CD4-positive, alpha-beta T cell treated with Interleukin-4 for 1 hour (primary cell): ENCODE results near the gene CCSER2.
"Not testable (repeated sequence)": the region's sequence is repeated elsewhere in the genome, so short reads cannot be mapped to it uniquely, and the experiment has no call there.

Experiments used
- DNase-seq, 2 donors: peaks; one replicate each; pipeline ENCODE4 v3.0.0-alpha.2; 2020 to 2022

The CCSER2 gene

DNA sequence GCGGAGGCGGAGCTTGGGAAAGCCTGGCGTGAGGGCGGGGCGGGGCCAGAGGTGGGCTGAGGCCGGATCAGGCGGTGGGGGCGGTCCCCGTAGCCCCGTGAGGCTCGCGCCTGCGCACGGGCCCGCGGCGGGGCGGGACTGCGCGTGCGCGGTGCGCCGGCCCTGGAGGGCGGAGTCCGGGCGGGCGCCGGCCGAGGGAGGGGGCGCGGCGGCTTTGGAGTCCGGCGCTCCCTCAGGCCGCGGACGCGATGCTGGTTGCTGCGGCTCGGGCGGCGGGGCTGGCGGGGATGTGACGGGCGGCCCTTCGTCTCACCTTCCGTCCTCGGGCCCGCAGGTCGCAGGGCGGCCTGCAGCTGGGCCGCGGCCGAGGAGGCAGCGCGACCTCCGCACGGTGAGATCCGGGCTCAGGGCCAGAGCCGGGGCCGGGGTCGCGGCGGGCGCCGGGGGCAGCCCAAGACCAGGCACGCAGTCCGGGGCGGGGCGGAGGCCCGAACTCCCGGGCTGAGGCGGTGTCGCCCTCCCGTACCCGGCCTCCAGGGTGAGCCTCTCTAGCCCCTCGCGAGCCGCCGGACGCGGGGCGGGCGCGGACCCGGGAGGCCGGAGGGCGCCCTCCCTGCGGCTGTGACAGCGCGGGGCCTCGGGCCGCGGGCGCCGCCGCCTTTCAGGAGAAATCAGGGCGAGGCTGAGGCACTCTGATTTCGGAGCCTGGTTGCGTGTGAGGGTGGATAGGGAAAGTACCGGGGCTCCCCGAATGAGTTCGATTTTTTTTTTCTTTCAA is at the start of gene CCSER2:
Gene CCSER2, plus strand, starts transcription at position 172 of the 778 bp plus-strand sequence. CDS start 42,464 bp downstream, outside the sequence.
- peak; percentile 92 to 93 for DNase-seq

GRCh38 chr10:84279876-84280475 is 48.4 kb upstream of the CCSER2 start:
- not testable (repeated sequence) for DNase-seq

DNA sequence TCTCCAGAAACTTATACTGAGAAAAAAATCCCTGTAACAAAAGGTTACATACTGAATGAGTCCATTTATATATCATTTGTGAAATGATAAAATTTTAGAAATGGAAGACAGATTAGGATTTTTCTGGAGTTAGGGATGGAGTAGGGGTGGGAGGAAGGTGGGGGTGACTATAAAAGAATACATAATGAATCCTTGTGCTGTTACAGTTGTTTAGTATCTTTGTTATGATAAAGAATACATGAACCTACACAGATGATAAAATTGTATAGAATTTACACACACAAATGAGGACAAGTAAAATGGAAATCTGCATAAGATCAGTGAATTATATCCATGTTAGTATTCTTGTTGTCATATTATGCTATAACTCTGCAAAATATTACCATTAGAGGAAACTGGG is 41.7 kb upstream of the CCSER2 start:
- no peak for DNase-seq

- no peak for DNase-seq
Observed at GRCh38 chr10:84288151-84288550, 40.2 kb upstream of the CCSER2 start.

GRCh38 chr10:84289521-84290200 is 38.7 kb upstream of the CCSER2 start:
- no peak for DNase-seq

DNA sequence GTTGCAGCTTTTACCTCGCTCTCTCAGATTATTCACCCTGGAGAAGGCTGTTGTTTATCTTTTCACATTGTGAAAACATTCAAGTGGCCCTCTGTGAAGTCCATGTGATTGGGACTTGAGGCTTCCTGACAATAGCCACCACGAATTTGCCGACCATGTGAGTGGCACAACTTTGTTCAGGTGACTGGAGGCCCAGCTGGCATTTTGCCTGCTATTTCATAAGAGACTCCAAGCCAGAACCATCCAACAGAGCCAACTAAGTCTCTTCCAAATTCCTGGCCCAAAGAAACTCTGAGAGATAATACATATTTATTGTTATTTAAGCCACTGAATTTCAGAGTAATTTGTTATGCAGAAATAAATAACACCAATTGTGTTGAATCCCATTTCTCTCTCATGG is 38.2 kb upstream of the CCSER2 start:
- DNase-seq, result no peak

DNA sequence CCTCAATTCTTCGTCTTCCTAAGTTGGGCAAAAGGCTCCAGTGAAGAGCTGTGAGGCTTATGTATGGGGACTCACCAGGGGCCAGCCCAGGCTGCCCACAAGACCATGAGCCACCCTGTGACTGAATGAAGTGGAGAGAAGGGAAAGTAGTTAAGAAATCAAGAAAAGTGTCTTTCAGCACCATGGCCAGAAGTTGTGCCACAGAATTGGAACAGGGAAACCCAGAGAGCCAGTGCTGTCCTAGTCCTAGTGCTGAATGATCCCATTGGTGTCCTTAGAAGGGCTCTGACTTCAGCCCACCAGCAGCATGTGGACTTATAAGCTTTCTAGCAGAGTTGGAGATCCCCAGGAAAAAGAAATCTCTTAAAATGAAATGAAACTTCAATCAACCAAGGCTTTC is 37.0 kb upstream of the CCSER2 start:
- no peak for DNase-seq

DNA sequence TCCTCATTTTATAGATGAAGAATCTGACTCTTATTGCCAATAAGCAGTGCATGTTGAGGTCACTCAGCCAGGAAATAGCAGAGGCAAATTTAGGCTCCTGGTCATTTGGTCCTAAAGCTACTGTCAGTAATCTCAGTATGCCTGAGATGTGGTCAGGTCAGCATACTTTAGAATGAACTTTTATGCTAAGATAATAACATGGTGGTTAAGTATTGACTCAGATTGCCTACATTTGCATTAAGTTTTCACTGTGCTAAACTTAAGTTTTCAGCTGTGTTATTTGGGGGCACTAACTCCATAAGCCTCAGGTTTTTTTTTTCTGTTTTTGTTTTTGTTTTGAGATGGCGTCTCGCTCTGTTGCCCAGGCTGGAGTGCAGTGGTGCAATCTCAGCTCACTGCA is 35.9 kb upstream of the CCSER2 start:
- no peak for DNase-seq

GRCh38 chr10:84293171-84293570 is 35.2 kb upstream of the CCSER2 start:
- DNase-seq, result no peak

- no peak for DNase-seq
Observed at GRCh38 chr10:84293574-84294016, 34.8 kb upstream of the CCSER2 start.

DNA sequence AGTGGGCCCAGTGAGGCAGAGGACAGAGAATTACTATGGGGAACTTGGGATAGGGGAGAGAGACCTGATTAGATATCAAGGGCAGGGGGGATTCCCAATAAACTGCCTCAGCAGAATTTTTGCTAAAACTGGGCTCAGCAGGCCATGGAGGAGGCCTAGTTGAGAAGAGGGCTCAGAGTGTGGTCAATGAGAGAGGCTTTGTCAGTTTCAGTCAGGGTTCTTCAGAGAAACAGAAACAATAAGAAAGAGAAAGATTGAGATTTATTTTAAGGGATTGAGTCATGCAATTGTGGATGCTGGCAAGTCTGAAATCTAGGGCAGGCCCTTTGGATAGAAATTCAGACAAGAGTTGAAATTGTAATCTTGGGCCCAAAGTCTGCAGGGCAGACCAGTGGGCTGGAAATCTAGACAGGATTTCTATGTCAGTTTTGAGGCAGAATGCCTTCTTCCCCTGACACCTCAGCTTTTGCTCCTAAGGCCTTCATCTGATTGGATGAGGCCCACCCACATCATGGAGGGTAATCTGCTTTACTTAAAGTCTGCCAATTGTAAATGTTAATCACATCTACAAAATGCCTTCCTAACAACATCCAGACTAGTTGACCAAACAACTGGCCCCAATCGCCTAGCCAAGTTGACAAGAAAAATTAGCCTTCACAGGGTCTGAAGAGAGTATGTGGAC is 33.5 kb upstream of the CCSER2 start:
- DNase-seq, result no peak

GRCh38 chr10:84296091-84296981 is 32.1 kb upstream of the CCSER2 start:
- no peak for DNase-seq

DNA sequence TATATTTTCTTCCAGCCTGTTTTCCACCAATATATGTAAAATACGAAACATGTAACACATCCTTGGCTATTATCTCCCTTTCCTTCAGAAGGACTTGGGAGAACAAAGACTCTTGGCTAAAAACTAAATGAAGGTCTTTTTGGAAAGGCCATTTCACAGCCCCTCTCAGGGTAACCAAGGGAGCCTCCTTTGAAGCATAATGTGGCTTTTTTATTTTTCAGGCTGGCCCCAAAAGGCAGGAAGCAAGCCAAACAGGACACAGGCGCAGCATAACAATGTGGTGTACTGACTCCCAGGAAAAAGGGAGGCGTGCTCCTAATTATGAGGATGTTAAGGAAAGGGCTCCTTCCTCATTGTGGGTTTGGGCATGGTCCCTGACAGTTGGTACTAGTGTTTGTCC is 30.3 kb upstream of the CCSER2 start:
- DNase-seq, result no peak

DNA sequence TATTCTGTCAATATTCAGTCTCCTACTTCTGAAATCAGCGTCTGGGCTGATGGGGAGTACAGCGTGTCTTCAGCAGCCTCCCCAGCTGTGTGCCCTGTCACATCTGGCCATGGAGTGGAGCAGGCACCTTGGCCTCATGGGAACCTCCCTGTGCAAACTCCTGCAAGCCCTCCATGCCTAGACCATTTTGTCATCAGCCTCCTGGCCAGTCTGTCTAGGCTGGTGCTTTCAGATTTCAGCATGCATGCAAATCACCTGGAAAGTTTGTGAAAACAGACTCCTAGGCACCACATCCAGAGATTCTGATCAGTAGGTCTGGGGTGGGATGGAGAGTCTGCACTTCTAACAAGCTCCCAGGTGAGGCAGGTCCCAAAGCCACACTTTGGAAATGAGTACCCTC is 26.2 kb upstream of the CCSER2 start:
- no peak for DNase-seq

- DNase-seq, result no peak
Observed at GRCh38 chr10:84306751-84307384, 21.5 kb upstream of the CCSER2 start.

- no peak for DNase-seq
Observed at GRCh38 chr10:84308021-84308420, 20.4 kb upstream of the CCSER2 start.

DNA sequence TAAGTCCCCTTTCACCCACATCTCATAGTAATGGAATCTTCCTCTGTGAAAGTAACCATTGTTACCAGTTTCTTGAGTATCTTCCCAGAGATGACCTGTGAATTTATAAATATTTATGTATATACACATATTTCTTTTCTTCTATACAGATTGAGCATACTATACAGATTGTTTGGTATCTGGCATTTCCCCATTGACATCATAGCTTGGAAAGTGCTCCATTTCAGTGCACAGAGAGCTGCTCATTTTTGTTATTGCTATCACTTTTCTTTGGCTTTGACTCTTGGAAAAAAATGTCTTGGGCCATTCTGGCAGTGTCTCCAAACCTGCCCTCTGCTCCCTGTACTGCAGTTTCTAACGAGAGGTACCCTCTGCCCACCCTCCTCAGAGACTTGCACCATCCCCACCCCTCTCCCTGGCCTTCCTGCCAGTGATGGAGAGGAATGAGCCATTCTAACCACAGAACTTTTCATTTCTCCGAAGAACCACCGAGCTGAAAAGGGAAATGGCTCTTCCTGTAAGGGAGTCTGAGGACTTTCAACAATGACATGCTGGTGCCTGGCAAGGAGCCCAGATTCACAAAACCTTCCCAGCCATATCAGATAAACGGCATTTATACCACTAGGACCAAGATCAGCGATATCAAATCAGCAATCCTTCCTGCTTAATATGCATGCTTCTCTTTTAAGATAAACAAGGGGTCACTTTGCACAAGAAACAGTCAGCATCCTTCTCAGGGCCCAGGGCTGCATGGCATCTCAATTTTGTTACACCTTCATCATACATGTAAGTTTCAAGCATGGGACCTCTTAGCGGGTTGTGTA is 19.7 kb upstream of the CCSER2 start:
- peak; percentile 22 to 40 for DNase-seq

DNA sequence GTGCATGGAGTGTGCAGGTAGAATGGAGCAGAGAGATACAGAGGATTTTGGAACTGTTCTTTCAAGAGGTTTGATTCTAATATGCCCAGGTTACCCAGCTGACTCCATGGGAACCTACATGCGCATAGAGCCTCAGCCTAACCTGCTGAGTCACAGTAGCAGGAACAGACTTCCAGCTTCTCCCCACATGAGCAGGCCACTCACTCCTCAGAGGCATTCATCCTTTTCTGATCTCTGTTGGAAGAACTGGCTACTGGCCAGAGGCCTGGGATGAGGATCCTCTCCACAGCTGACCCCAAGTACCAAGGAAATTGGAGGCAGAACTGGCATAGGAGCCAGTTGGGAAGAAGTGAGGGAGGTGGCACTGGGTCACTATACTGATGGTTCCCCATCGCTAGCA is 17.9 kb upstream of the CCSER2 start:
- DNase-seq, result no peak

- DNase-seq, result no peak
Observed at GRCh38 chr10:84311576-84311975, 16.8 kb upstream of the CCSER2 start.

GRCh38 chr10:84312816-84313215 is 15.6 kb upstream of the CCSER2 start:
- DNase-seq, result no peak

- no peak for DNase-seq
Observed at GRCh38 chr10:84314275-84314674, 14.1 kb upstream of the CCSER2 start.
